Testis (tissue), 2 donors: ENCODE measurements around the gene HERPUD2.

ENCODE experiments used
- CTCF ChIP-seq, 3 experiments: fragments of 450-650 bp in 2 of 3; fragments of 200-600 bp in 1 of 3; sonication (generic) in 1 of 3; IDR thresholded peaks; one replicate each; pipeline ENCODE4 v1.5.1; 2016 to 2019; ENCODE audit warnings: antibody characterized with exemption in 3 of 3, mild to moderate bottlenecking in 2 of 3, moderate library complexity in 1 of 3
- POLR2A ChIP-seq: fragments of 450-650 bp; IDR thresholded peaks from one replicate; pipeline ENCODE4 v1.6.1; 2017; ENCODE audit warnings: antibody characterized with exemption, mild to moderate bottlenecking, moderate library complexity

DNA sequence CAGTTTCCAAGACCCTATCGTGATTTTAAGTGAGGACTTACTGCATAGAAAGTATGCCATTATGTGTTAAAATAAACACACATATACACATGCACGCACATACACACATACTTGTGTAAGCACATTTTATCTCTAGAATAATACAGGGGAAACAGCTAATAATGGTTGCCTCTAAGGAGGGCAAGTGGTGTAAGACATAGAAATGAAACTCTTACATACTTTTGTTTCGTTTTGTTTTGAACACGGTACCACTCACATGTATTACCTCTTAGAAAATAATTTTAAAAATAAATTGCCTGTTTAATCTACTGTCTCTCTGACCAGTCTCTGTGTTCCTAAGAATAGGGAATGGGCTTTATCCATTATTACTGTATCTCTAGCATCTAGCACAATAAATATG lies 49.2 kb downstream of the HERPUD2 start:
- TF ChIP-seq POLR2A (no peak), CTCF (IDR thresholded peaks at IDR 0.05) (no peak)
